Measurements from ENCODE around the gene PPID.
A peak's percentile ranks its signal among the peaks of the same experiment; 100 is the strongest.
"Not testable (repeated sequence)": the region's sequence is repeated elsewhere in the genome, so short reads cannot be mapped to it uniquely, and the experiment has no call there.

PPID gene

GRCh38 chr4:158729716-158730559 is 6.7 kb upstream of the PPID start:
- DNase-seq: peak; percentile 1

GRCh38 chr4:158728236-158728635 is 5.0 kb upstream of the PPID start:
- DNase-seq: no peak

DNA sequence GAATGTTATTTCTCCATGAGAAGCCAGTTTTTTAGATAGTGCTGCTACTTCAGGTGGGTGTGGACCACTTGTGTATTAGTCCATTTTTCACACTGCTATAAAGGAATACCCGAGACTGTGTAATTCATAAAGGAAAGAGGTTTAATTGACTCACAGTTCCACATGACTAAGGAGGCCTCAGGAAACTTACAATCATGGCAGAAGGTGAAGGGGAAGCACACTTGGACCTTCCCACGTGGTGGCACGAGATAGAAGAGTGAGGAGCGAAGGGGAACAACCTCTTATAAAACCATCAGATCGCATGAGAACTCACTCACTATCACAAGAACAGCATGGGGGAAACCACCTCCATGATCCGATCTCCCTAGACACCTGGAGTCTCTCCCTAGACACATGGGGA is 3.4 kb upstream of the PPID start:
- DNase-seq: no peak

- no peak for DNase-seq
Measured at GRCh38 chr4:158724637-158725036, 1.4 kb upstream of the PPID start.

DNA sequence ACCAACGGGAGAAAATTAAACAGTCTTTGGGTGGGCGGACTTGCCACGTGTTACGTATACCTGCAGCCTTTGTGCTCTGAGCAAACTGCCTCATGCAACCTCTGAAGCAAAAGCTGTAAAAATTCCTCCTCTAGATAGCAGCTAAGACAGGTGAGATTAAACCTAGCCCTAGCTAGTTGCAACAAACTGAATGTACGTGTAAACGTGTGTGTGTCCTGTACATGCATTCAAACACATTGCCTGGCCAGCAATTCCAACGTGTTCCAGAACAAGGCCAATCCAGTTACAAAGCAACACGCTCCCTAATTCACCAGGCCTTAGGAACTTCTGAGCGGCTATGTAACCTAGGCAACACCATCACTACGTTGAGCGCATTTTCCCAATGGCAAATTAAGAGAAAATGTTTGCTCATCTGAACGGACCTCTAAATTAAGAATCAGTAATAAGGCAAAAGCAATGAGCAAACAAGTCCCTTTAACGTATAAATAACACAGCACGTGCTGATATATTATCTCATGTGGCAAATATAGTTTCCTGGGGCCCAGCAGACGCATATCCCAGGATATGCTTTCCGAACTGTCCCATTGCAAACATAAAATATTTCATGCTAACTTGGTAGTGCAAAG is 792 bp downstream of the PPID start:
- no peak for DNase-seq

- DNase-seq: no peak
Measured at GRCh38 chr4:158721680-158722079, 1.5 kb downstream of the PPID start.

DNA sequence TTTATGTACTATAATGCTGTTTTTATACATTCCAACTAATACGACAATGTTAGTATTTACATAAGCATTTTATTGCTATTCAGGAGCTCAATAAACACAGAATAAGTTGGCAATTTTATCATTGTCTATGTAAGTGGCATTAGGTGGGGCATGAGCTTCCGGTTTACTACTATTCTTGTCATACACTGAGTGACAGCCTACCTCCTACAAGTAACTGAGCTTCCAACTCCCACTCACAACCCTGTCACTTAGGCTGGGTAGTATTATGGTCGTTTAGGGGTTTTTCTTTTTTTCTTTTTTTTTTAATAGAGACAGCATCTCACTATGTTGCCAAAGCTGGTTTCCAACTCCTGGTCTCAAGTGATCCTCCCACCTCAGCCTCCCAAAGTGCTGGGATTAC is 7.4 kb downstream of the PPID start:
- no peak for DNase-seq

DNA sequence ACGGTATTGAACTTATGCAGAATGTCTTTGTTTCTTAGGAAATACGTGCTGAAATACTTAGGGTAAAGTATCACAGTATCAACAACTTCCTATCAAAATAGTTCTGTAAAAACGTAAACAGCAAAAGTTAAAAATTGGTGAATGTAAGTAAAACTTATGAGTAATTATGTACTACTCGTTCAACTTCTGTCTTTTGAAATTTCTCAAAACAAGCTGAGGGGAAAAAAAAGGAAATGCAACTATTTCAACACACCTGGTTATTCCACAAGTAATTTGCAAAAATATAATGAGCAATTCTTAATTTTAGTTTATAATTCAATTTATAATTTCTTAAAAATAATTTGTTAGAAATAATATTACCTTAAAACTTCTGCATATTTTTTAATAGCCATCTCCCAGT is 8.3 kb downstream of the PPID start:
- DNase-seq: no peak

DNA sequence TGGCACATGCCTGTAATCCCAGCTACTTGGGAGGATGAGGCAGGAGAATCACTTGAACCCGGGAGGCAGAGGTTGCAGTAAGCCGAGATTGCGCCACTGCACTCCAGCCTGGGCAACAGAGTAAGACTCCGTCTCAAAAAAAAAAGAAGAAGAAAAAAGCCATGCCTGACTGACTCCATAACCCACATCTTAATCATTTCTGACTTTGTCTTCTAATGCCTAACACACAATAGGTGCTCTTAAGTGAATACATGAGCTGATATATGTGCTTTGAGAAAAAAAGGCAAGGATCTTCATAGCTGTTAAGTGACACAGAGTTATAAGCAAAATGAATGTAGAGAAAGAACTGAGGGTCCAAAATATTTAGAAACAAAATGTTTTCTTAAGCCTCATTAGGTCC is 10.6 kb downstream of the PPID start:
- DNase-seq: not testable (repeated sequence)

GRCh38 chr4:158710814-158711213 is 12.4 kb downstream of the PPID start:
- no peak for DNase-seq

DNA sequence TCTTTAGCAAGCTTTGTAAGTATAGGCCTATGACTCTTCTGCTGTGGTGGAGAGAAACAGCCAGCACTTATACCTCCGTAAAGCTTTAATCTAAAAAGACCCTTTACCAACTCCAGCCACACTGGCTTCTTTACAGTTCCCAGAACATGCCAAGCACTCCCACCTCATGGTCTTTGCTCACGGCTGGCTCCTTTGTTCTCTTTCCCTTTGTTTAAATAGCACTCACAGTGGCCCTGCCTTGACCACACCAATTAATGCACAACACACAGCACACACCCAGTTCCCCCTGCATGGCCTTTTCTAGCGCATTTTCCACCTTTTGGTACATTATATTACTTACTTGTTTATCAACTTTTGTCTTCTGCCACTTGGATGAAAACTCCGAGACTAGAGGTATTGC is 18.9 kb downstream of the PPID start:
- no peak for DNase-seq

DNA sequence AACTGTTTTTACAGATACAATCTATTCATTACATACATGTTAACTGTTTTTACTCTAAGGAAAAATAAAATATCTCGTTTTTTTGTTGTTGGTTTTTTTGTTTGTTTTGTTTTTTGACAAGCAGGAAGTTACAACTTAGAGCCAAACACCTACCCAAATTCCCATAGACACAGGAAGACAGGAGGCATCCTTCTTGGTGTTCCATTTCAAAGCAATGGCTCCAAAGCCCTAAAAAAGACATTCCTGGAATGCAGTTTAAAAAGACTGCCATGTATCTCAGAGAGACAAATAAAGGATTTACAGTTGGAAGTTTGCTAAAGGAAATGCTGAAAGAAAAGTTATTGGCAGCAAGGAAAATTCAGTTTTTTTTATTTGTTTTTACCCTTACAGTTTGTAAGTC is 34.4 kb downstream of the PPID start:
- no peak for DNase-seq

DNA sequence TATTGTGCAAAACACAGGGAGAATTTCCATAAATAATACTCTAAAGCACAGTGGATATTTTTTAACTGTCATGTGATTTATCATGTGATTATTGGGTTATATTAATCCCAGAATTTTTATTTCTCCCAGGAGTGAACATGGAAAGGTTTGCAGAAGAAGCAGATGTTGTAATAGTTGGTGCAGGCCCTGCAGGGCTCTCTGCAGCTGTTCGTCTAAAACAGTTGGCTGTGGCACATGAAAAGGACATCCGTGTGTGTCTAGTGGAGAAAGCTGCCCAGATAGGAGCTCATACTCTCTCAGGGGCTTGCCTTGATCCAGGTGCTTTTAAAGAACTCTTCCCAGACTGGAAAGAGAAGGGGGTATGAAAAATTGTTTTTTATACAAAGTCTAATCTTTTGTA is 41.1 kb downstream of the PPID start:
- no peak for DNase-seq

- no peak for DNase-seq
Measured at GRCh38 chr4:158681629-158682028, 41.6 kb downstream of the PPID start.

- no peak for DNase-seq
Measured at GRCh38 chr4:158678767-158679166, 44.4 kb downstream of the PPID start.

GRCh38 chr4:158676076-158676475 is 47.1 kb downstream of the PPID start:
- no peak for DNase-seq

- DNase-seq: no peak
Measured at GRCh38 chr4:158673633-158674032, 49.6 kb downstream of the PPID start.

DNA sequence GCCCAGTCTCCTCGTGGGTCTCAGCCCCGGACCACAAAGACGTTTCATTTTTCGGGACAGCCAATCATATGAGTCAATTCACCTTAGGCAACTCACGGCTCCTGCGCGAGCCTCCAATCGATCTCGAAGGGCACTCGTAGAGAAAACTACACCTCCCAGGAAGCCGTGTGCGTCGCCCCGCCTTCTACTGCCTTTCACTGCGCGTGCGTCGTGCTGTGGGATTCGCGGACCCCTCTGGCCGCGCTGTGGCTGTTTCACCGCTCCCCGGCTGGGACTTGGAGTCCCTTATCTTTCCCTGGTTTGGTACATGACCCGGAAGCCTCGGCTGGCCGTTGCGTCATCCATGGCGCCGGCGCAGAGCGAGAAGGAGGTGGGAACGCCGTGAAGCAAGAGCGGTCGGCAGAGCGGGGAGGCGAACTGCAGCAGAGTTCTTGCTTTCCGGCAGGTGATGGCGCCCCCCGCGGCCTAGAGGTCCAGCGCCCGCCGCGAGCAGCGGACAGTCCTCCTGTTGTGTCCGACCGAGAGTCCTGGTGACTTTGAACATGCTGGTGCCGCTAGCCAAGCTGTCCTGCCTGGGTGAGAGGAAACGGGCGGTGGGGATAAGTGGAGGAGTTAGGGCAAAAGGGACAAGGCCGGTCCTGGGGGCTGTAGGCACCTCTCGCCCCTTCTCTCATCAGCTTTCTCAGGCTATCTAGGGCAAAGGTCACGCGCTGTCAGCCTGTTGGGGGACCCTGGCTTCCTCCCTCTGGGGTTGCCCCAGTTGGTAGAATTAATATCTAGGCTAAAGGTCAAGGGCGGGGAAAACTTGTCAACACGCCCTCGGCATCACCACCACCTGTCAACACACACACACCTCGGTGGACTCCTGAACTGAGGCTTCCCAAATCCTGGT is 51.0 kb downstream of the PPID start, which contains the start of gene ETFDH:
TSS of gene ETFDH (plus strand) at position 382 of the 892 bp plus-strand sequence. CDS start at position 543, 161 bp downstream.
- DNase-seq: peak; percentile 87

GRCh38 chr4:158671665-158671914 is 51.6 kb downstream of the PPID start, which contains the start of gene C4orf46:
TSS of gene C4orf46 (minus strand) at chr4:158671887. CDS start at chr4:158671801, 86 bp downstream.
- no peak for DNase-seq

GRCh38 chr4:158670975-158671664 is 52.1 kb downstream of the PPID start:
- peak; percentile 66 for DNase-seq

DNA sequence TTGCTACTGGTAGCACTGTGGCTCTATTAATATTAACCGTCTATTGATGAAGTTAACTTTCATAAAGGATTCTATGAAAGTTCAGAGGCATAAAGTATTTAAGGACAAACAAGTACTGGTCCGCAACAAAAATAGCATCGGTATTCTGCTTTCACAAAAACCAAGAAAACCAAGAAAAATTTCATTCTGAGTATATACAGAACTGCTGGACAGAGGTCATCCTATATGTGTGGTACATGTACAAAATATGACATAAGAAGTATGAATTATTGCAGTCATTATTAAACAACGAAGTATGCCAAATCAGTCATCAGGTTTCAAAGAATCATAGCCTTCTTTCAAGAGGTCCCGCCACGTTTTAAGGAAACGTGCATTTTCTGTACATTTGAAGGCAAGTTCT is 53.9 kb downstream of the PPID start:
- DNase-seq: no peak

DNA sequence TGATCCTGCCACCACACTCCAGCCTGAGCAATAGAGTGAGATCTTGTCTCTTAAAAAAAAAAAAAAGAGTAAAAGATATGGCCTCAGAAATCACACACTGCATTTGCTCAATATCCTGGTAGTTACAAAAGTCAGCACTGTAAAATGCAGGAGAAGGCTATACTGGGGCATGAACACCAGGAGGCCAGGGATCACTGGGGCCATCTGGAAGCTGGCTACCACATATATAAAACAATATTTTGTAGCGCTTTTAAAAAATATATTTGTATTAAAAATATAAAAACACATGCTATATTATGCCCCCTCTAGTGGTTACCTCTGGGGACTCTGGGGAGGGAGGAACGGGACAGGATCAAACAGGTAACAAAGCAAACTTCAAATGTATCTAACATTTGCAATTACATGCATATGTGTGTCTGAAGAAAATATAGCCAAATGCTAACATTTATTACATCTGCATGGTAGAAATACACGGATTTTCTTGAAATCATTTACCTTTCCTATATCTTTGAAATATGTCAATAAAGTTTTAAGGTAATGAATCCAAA is 55.5 kb downstream of the PPID start:
- DNase-seq: no peak

GRCh38 chr4:158666892-158667291 is 56.3 kb downstream of the PPID start:
- no peak for DNase-seq
